Neural crest cell (in vitro differentiated cells): Measurements from ENCODE around the gene CPT1C. TPM values are rescaled to one million over a fixed set of nuclear protein-coding genes. Genes with fewer than 3 reads are reported as not detected.
A peak's percentile ranks its signal among the peaks of the same experiment; 100 is the strongest.

ENCODE experiments used
- DNase-seq: peaks from one replicate; pipeline ENCODE4 v3.0.0; 2021; ENCODE audit warnings: low read depth, mixed read lengths, low spot score
- H3K27ac Mint-ChIP-seq: one replicate; pipeline ENCODE4 v1.8.0; 2021; ENCODE audit warnings: mild to moderate bottlenecking, mixed read lengths; ENCODE audit not compliant: unreplicated experiment
- H3K27me3 Mint-ChIP-seq: 2 replicates; pipeline ENCODE4 v1.8.0; 2021; ENCODE audit warnings: low read depth, mild to moderate bottlenecking, mixed read lengths
- H3K36me3 Mint-ChIP-seq: 2 replicates; pipeline ENCODE4 v1.8.0; 2021; ENCODE audit warnings: low read depth, mild to moderate bottlenecking, mixed read lengths
- H3K4me1 Mint-ChIP-seq: 2 replicates; pipeline ENCODE4 v1.8.0; 2021; ENCODE audit warnings: mixed read lengths
- H3K4me3 Mint-ChIP-seq: one replicate; pipeline ENCODE4 v1.8.0; 2021; ENCODE audit warnings: mild to moderate bottlenecking, mixed read lengths
- H3K9me3 Mint-ChIP-seq: 2 replicates; pipeline ENCODE4 v1.8.0; 2021; ENCODE audit warnings: mixed read lengths
- CTCF ChIP-seq: fragments of 200-600 bp; sonication (generic); conservative IDR thresholded peaks from 2 replicates; pipeline ENCODE4 v1.5.0; 2021; ENCODE audit warnings: antibody characterized with exemption, mild to moderate bottlenecking
- total RNA-seq: library from RNA; stranded (reverse); gene quantifications from 2 replicates; pipeline ENCODE4 v1.2.1, GENCODE V29; 2021

The CPT1C gene
- total RNA-seq, 1 donor from 2014 or later, result 87.7 TPM

GRCh38 chr19:49689133-49690078, 1.5 kb upstream of the CPT1C start, which contains the start of gene ADM5:
ADM5 (plus strand) TSS chr19:49689594; CDS start chr19:49689838, 244 bp downstream.
- Mint-ChIP-seq H3K9me3 (no peaks in the 10 kb centered on the region), H3K36me3 (peaks cover 13% of the 10 kb centered on the region), H3K27ac (peak within 1 kb of the TSS; percentile 73), H3K4me3 (peak within 1 kb of the TSS; percentile 90), H3K4me1 (peaks cover 39% of the 10 kb centered on the region), H3K27me3 (peaks cover 16% of the 10 kb centered on the region)
- TF ChIP-seq CTCF, result peak; percentile 62
- DNase-seq, result no peak

GRCh38 chr19:49690079-49690655, 749 bp upstream of the CPT1C start:
- Mint-ChIP-seq H3K36me3 (peaks cover 13% of the 10 kb centered on the region), H3K4me3 (peak overlapping the region; percentile 90), H3K27ac (peak overlapping the region; percentile 73), H3K4me1 (peaks cover 39% of the 10 kb centered on the region), H3K27me3 (peaks cover 16% of the 10 kb centered on the region), H3K9me3 (no peaks in the 10 kb centered on the region)
- TF ChIP-seq CTCF, result peak; percentile 7
- no peak for DNase-seq

DNA sequence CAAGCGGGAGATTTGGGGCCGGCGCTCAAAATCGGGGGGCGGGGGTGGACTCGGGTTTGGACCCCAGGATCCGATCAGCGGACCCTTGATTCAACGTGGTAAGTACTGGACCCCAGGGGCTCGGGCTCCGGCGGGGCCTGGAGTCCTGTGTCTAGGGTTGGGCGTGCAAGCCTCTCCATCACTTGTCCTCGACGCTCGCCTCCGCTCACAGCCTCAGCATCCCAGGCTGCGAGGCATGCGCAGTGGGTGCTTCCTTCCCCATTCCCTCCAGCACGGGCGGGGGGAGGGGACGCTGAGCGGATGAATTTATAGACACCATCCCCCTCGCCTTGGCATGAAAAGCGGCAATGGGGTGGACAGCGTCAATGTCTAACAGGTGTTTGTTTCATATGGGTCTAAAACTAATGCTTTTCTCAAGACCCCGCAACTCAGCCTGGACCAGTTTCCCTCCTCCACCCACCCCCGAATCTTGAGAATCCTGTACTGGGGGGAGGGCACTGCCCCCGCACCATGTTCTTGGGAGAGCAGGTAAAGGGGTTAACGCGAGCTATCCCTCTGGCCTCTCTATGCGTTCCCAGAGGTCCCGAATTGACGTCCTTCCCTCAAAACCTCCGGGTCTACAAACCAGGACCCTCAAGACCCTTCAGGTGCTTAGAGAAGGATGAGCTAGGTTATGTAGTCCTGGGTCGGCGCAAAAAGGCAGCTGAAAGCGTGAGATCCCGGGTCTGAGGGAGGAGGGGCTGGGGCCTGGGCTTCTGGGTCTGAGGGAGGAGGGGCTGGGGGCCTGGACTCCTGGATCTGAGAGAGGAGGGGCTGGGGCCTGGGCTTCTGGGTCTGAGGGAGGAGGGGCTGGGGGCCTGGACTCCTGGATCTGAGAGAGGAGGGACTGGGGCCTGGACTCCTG, 579 bp downstream of the CPT1C start:
- Mint-ChIP-seq H3K27ac (peak overlapping the region; percentile 73), H3K4me1 (peaks cover 39% of the 10 kb centered on the region), H3K4me3 (peak overlapping the region; percentile 90), H3K36me3 (peaks cover 9% of the 10 kb centered on the region), H3K9me3 (no peaks in the 10 kb centered on the region), H3K27me3 (peaks cover 16% of the 10 kb centered on the region)
- TF ChIP-seq CTCF, result no peak
- DNase-seq, result peak; percentile 77

GRCh38 chr19:49692147-49692506, 1.2 kb downstream of the CPT1C start:
- no peaks in the 10 kb centered on the region for H3K9me3 Mint-ChIP-seq
- H3K4me1 Mint-ChIP-seq, result peaks cover 36% of the 10 kb centered on the region
- no peak overlapping the region for H3K27ac Mint-ChIP-seq
- TF ChIP-seq CTCF, result no peak
- H3K4me3 Mint-ChIP-seq, result peak overlapping the region; percentile 90
- H3K27me3 Mint-ChIP-seq, result peaks cover 16% of the 10 kb centered on the region
- no peak for DNase-seq
- peaks cover 9% of the 10 kb centered on the region for H3K36me3 Mint-ChIP-seq

- H3K36me3 Mint-ChIP-seq, result peaks cover 3% of the 10 kb centered on the region
- DNase-seq, result no peak
- H3K4me1 Mint-ChIP-seq, result peaks cover 14% of the 10 kb centered on the region
- H3K27me3 Mint-ChIP-seq, result peaks cover 5% of the 10 kb centered on the region
- H3K9me3 Mint-ChIP-seq, result no peaks in the 10 kb centered on the region
- H3K4me3 Mint-ChIP-seq, result no peak overlapping the region
- H3K27ac Mint-ChIP-seq, result no peak overlapping the region
- no peak for TF ChIP-seq CTCF
These were observed 5.2 kb downstream of the CPT1C start for GRCh38 chr19:49696115-49696514.
